Tibial nerve (tissue), 4 donors: ENCODE data around the gene ARSB.

Source experiments
- CTCF ChIP-seq, 5 experiments: fragments of 200-600 bp in 3 of 5; fragments of 450-650 bp in 2 of 5; sonication (generic) in 3 of 5; IDR thresholded peaks; one replicate each; pipeline ENCODE4 v1.5.1; 2016 to 2019; ENCODE audit warnings: antibody characterized with exemption in 5 of 5, mild to moderate bottlenecking in 3 of 5, moderate library complexity in 2 of 5
- EP300 ChIP-seq, 2 donors: sonication (generic); formaldehyde crosslinking; IDR thresholded peaks; one replicate each; pipeline ENCODE4 v1.6.1; 2017; ENCODE audit warnings: antibody characterized with exemption in 2 of 2, mild to moderate bottlenecking in 1 of 2
- POLR2A ChIP-seq, 2 donors: fragments of 450-650 bp; IDR thresholded peaks; one replicate each; pipeline ENCODE4 v1.6.1; 2017; ENCODE audit warnings: antibody characterized with exemption in 2 of 2, mild to moderate bottlenecking in 2 of 2, moderate library complexity in 2 of 2

GRCh38 chr5:78771260-78772205 lies 213.6 kb downstream of the ARSB start:
- TF ChIP-seq CTCF (IDR thresholded peaks at IDR 0.05) = no peak
- TF ChIP-seq POLR2A (IDR thresholded peaks at IDR 0.05) = no peak
- no peak for TF ChIP-seq EP300 (IDR thresholded peaks at IDR 0.05)
